ENCODE measurements around the gene PNKD.

The PNKD gene

DNA sequence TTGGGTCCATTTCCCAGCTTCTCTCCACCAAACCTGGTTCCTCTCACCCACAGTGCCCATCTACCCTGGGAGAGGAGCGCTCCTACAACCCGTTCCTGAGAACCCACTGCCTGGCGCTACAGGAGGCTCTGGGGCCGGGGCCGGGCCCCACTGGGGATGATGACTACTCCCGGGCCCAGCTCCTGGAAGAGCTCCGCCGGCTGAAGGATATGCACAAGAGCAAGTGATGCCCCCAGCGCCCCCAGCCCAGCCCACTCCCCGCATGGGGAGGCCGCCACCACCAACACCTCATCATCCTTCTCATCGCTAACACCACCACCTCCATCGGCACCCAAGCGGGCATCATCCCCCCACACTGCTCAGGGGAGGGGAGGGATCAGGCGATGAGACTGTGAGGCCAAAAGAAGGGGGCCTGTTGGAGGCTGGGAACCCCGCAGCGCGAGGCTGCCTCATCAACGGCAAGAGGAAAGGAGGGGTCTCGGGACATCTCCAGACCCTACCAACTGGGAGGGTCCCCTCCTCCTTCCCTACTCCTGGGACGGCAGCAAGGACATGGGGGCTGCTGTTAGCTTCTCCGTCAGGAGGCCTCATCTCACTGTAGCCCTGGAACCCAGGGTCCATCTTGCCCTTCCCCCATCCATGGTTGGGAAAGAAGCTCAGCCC is 74.6 kb downstream of the PNKD start:
- Histone ChIP-seq H3K4me1 (ENCODE audit: control insufficient read depth, low read depth, low read length) (no peaks in the 10 kb centered on the region), H3K27me3 (ENCODE audit: control insufficient read depth, insufficient read depth, low read length) (no peaks in the 10 kb centered on the region), H3K4me3 (ENCODE audit: low read length) (no peak overlapping the region), H3K36me3 (ENCODE audit: control insufficient read depth, low read depth, low read length) (no peaks in the 10 kb centered on the region), H3K27ac (ENCODE audit: low read length) (no peak overlapping the region), H3K9me3 (ENCODE audit: control insufficient read depth, low read depth, low read length) (no peaks in the 10 kb centered on the region), H3K9ac (ENCODE audit: low read length) (no peak overlapping the region)

DNA sequence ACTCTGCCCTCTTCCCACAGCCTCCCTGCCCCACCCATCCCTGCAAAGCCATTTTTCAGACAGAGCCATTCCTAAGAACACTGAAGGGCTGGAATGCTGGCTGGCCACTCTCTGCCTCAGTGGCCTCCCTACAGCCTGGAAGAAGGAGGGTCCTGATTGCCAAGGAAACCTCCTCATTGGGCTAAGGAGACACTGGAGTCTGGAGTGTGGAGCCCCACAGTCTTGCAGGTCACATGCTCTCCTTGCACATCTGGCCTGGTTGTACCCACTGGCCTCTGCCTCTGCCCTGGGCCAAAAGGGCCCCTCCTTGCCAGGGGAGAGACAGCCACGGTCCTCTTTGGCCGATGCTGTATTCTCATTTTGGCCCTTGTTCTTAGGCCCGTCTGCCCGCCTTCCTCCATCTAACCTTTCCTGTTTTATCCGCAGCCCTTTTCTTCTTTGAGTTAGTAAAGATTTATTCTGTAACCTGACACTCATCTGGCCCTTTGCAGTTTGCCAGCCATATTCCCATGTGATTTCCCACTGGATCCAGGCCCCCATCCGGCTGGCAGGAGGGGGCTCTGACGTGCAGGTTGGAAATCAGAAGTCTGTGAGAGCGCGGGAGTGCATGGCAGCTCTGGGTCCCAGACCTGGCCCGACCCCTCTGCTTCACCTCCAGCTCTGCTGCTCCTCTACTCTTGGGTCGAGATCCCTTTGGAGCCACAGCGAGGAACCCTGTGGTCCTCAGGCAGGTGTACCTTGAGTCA is 75.3 kb downstream of the PNKD start:
- H3K27ac ChIP-seq (ENCODE audit: low read length) = no peak overlapping the region
- no peaks in the 10 kb centered on the region for H3K27me3 ChIP-seq (ENCODE audit: control insufficient read depth, insufficient read depth, low read length)
- H3K4me1 ChIP-seq (ENCODE audit: control insufficient read depth, low read depth, low read length) = no peaks in the 10 kb centered on the region
- no peaks in the 10 kb centered on the region for H3K36me3 ChIP-seq (ENCODE audit: control insufficient read depth, low read depth, low read length)
- no peaks in the 10 kb centered on the region for H3K9me3 ChIP-seq (ENCODE audit: control insufficient read depth, low read depth, low read length)
- no peak overlapping the region for H3K9ac ChIP-seq (ENCODE audit: low read length)
- no peak overlapping the region for H3K4me3 ChIP-seq (ENCODE audit: low read length)

DNA sequence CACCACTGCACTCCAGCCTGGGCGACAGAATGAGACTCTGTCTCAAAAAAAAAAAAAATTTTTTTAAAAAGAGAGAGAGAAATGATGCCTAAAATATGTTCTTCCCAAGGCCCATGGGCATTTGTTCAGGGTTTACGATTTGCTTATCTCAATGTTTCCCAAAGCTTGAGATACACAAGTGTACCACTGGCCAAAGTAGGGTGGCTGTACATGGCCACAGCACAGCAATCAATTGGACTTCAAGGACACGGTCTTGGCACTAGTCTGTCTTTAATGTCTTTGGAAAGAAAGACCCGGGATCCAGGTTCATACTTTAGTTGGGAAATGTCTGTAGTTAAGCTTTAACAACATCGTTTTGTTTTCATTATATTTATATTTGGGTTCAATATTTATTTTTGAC is 76.9 kb downstream of the PNKD start:
- no peak overlapping the region for H3K9ac ChIP-seq (ENCODE audit: low read length)
- H3K9me3 ChIP-seq (ENCODE audit: control insufficient read depth, low read depth, low read length) = no peaks in the 10 kb centered on the region
- H3K27ac ChIP-seq (ENCODE audit: low read length) = no peak overlapping the region
- no peaks in the 10 kb centered on the region for H3K4me1 ChIP-seq (ENCODE audit: control insufficient read depth, low read depth, low read length)
- no peak overlapping the region for H3K4me3 ChIP-seq (ENCODE audit: low read length)
- H3K27me3 ChIP-seq (ENCODE audit: control insufficient read depth, insufficient read depth, low read length) = no peaks in the 10 kb centered on the region
- no peaks in the 10 kb centered on the region for H3K36me3 ChIP-seq (ENCODE audit: control insufficient read depth, low read depth, low read length)

DNA sequence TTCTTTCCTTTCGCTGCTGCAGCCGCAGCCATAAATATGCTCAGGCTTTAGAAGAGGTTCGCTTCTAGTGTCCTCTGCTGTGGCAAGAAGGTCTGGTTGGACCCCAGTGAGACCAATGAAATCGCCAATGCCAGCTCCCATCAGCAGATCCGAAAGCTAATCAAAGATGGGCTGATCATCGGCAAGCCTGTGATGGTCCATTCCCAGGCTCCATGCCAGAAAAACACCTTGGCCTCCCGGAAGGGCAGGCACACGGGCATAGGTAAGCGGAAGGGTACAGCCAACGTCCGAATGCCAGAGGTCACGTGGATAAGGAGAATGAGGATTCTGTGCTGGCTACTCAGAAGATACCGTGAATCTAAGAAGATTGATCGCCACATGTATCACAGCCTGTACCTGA is 83.7 kb downstream of the PNKD start:
- Histone ChIP-seq H3K36me3 (ENCODE audit: control insufficient read depth, low read depth, low read length) (no peaks in the 10 kb centered on the region), H3K27ac (ENCODE audit: low read length) (no peak overlapping the region), H3K27me3 (ENCODE audit: control insufficient read depth, insufficient read depth, low read length) (no peaks in the 10 kb centered on the region), H3K9me3 (ENCODE audit: control insufficient read depth, low read depth, low read length) (no peaks in the 10 kb centered on the region), H3K4me1 (ENCODE audit: control insufficient read depth, low read depth, low read length) (peaks cover 5% of the 10 kb centered on the region), H3K4me3 (ENCODE audit: low read length) (no peak overlapping the region), H3K9ac (ENCODE audit: low read length) (no peak overlapping the region)

DNA sequence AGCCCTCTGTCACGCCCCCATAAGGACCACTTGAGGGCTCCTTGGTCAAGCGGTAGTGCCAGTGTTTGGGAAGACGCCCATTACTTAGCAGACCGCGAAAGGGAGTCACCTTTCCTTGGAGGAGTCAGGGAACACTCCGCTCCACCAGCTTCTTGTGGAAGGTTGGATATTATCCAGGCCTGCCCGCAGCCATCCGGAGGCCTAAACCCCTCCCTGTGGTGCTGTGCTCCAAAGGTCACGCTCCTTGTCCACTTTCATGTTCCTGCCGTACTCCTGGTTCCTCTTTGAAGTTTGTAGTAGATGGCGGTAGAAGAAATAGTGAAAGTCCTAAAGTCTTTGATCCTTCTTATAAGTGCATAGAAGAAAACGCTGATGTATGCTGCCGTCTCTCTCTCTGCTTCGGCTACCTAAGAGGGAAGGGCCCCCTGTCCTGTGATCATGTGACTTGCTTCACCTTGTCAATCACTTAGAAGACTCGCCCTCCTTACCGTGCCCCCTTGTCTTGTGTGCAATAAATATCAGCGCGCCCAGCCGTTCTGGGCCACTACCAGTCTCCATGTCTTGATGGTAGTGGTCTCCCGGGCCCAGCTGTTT is 84.6 kb downstream of the PNKD start:
- Histone ChIP-seq H3K4me1 (ENCODE audit: control insufficient read depth, low read depth, low read length) (peaks cover 5% of the 10 kb centered on the region), H3K9ac (ENCODE audit: low read length) (no peak overlapping the region), H3K4me3 (ENCODE audit: low read length) (no peak overlapping the region), H3K27me3 (ENCODE audit: control insufficient read depth, insufficient read depth, low read length) (no peaks in the 10 kb centered on the region), H3K36me3 (ENCODE audit: control insufficient read depth, low read depth, low read length) (no peaks in the 10 kb centered on the region), H3K27ac (ENCODE audit: low read length) (no peak overlapping the region), H3K9me3 (ENCODE audit: control insufficient read depth, low read depth, low read length) (no peaks in the 10 kb centered on the region)

DNA sequence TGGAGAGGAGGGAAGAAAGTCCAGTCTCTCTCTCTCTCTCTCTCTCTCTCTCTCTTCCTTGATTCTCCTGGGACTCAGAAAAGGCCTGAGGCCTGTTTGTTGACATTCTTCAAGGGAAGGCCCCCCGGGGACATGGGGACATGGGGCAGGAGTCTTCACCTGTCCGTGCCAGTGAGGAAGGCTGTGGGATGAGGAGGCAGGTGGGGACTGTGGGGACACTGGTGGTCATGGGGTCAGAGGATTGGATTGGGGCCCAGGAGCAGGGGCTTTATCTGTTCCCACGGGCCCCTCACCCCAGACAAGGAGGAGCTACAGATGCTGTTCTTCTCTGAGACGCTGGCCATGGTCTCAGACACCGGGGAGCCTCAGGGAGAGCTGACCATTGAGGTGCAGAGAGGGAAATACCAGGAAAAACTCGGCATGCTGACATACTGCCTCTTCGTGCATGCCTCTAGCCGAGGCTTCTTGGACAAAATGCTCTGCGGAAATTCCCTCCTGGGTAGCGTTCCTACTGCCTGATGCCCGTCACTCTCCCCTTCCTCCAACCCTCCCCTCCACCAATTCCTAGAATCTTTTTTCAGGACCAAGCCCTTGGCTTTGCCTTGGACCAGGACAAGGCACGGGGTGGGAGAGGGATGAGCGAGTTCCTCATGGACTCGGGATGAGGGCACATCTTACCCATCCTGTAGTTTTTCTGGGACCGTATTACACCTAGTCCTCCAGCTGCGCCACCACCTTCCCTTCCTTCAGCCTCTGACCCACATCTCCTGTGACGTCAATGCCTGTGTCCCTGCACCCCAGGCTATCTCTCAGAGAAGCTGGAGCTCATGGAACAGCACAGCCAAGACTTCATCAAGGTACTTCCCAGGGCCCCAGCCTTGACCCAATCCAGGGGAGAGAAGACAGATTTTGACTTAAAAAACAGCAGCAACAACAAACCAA is 87.2 kb downstream of the PNKD start:
- Histone ChIP-seq H3K4me1 (ENCODE audit: control insufficient read depth, low read depth, low read length) (peaks cover 5% of the 10 kb centered on the region), H3K27ac (ENCODE audit: low read length) (no peak overlapping the region)

DNA sequence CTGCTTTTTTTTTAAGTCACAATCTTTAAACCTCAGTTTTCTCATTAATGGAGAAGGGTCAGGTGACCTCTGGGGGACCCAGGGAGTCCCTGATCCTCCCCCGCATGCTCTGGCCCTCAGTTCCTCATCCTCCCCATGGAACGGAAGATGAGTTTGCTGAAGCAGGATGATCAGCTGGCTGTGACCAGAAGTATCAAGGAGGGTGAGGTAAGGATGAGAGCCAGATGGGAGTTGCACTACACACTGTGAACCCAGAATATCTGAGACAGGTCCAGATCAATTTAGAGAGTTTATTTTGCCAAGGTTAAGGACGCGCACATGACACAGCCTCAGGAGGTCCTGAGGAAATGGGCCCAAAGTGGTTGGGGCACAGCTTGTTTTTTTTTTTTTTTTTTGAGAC is 90.1 kb downstream of the PNKD start:
- Histone ChIP-seq H3K9me3 (ENCODE audit: control insufficient read depth, low read depth, low read length) (no peaks in the 10 kb centered on the region), H3K9ac (ENCODE audit: low read length) (no peak overlapping the region), H3K27ac (ENCODE audit: low read length) (no peak overlapping the region), H3K36me3 (ENCODE audit: control insufficient read depth, low read depth, low read length) (no peaks in the 10 kb centered on the region), H3K4me3 (ENCODE audit: low read length) (no peak overlapping the region), H3K27me3 (ENCODE audit: control insufficient read depth, insufficient read depth, low read length) (no peaks in the 10 kb centered on the region), H3K4me1 (ENCODE audit: control insufficient read depth, low read depth, low read length) (peaks cover 5% of the 10 kb centered on the region)

More for the DNA sequence above, 87.2 kb downstream of the PNKD start:
- no peak overlapping the region for H3K9ac ChIP-seq (ENCODE audit: low read length)
- no peaks in the 10 kb centered on the region for H3K27me3 ChIP-seq (ENCODE audit: control insufficient read depth, insufficient read depth, low read length)
- H3K36me3 ChIP-seq (ENCODE audit: control insufficient read depth, low read depth, low read length) = no peaks in the 10 kb centered on the region
- no peaks in the 10 kb centered on the region for H3K9me3 ChIP-seq (ENCODE audit: control insufficient read depth, low read depth, low read length)
- H3K4me3 ChIP-seq (ENCODE audit: low read length) = no peak overlapping the region

DNA sequence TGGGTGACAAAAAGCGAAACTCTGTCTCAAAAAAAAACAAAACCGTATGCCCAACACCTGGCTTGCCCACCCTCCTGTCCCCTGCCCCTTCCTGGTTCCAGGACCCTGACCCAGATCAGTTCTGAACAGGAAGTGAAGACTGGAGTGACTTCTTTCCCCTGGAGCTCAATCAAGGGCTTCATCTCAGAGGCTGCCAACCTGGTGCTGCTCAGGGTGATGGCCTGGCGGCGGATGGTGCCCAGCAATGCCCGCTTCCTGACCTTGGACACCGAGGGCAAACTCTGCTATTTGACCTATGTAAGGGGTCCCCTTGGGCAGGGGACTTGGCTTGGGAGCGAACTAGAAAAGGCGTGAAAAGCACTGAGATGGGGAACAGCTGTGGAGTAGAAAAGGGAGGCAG is 92.3 kb downstream of the PNKD start:
- Histone ChIP-seq H3K27me3 (ENCODE audit: control insufficient read depth, insufficient read depth, low read length) (no peaks in the 10 kb centered on the region), H3K4me3 (ENCODE audit: low read length) (no peak overlapping the region), H3K9ac (ENCODE audit: low read length) (no peak overlapping the region), H3K27ac (ENCODE audit: low read length) (no peak overlapping the region), H3K36me3 (ENCODE audit: control insufficient read depth, low read depth, low read length) (no peaks in the 10 kb centered on the region), H3K4me1 (ENCODE audit: control insufficient read depth, low read depth, low read length) (peaks cover 3% of the 10 kb centered on the region), H3K9me3 (ENCODE audit: control insufficient read depth, low read depth, low read length) (no peaks in the 10 kb centered on the region)

DNA sequence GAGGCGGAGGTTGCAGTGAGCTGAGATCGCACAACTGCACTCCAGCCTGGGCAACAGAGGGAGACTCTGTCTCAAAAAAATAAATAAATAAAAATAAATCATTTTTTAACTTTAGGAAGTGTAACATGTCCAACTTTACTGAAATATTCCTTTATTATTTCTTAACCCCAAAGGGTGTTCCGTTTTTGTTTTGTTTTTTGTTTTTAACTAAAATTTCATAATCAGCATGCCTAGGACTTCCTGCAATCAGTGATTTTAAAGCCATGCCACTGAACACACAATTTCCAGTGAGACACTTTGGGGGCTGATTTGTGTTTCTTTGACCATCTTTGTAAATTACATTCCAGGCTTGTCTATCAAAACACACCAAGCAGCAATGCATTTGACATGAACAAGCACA is 93.4 kb downstream of the PNKD start:
- Histone ChIP-seq H3K4me1 (ENCODE audit: control insufficient read depth, low read depth, low read length) (peaks cover 3% of the 10 kb centered on the region), H3K27ac (ENCODE audit: low read length) (no peak overlapping the region), H3K4me3 (ENCODE audit: low read length) (no peak overlapping the region), H3K9me3 (ENCODE audit: control insufficient read depth, low read depth, low read length) (no peaks in the 10 kb centered on the region), H3K27me3 (ENCODE audit: control insufficient read depth, insufficient read depth, low read length) (no peaks in the 10 kb centered on the region), H3K9ac (ENCODE audit: low read length) (no peak overlapping the region), H3K36me3 (ENCODE audit: control insufficient read depth, low read depth, low read length) (no peaks in the 10 kb centered on the region)

DNA sequence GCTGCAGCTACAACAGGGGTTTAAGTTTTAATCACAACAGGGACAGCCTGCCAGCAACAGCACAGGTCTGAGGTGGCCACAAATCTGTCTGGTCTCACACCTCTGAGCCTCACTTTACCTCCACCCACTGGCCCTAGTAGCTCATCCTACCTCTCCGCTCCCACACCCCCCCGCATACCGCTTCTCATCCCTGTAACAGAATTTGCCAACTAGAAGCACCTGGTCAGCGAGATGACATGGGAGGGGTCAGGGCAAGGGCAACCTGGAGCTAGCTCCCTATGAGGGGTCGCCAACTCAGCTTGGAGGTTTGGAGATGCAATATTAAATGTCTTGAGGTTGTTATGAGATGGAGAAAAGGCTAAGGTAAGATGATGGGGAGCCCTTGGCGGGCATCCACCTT is 93.9 kb downstream of the PNKD start:
- Histone ChIP-seq H3K4me3 (ENCODE audit: low read length) (no peak overlapping the region), H3K27me3 (ENCODE audit: control insufficient read depth, insufficient read depth, low read length) (no peaks in the 10 kb centered on the region), H3K9ac (ENCODE audit: low read length) (no peak overlapping the region)

More for the DNA sequence above, 93.9 kb downstream of the PNKD start:
- Histone ChIP-seq H3K36me3 (ENCODE audit: control insufficient read depth, low read depth, low read length) (no peaks in the 10 kb centered on the region), H3K4me1 (ENCODE audit: control insufficient read depth, low read depth, low read length) (peaks cover 3% of the 10 kb centered on the region), H3K27ac (ENCODE audit: low read length) (no peak overlapping the region), H3K9me3 (ENCODE audit: control insufficient read depth, low read depth, low read length) (no peaks in the 10 kb centered on the region)

All from iPS-18a (cell line).